Sigmoid colon (tissue), 7 donors: ENCODE results near the gene HCN2. TPM values are rescaled to one million over a fixed set of nuclear protein-coding genes. Genes with fewer than 3 reads are reported as not detected.

Experiments used
- DNase-seq: peaks from one replicate; pipeline ENCODE4 v3.0.0-alpha.2; 2019
- H3K27ac ChIP-seq, 4 donors: fragments of 200-600 bp; sonication (generic); one replicate each; pipeline ENCODE4 v1.5.1; 2016 to 2019; ENCODE audit warnings: mild to moderate bottlenecking in 1 of 4
- H3K27me3 ChIP-seq, 3 donors: fragments of 200-600 bp; sonication (generic); one replicate each; pipeline ENCODE4 v1.5.1; 2019; ENCODE audit warnings: mild to moderate bottlenecking in 1 of 3
- H3K36me3 ChIP-seq, 4 donors: fragments of 200-600 bp; sonication (generic); one replicate each; pipeline ENCODE4 v1.5.1; 2016 to 2019
- H3K4me1 ChIP-seq, 4 donors: fragments of 200-600 bp; sonication (generic); one replicate each; pipeline ENCODE4 v1.5.1; 2017 to 2019
- H3K4me3 ChIP-seq, 4 donors: fragments of 200-600 bp; sonication (generic); one replicate each; pipeline ENCODE4 v1.5.1; 2017 to 2019; ENCODE audit warnings: mild to moderate bottlenecking in 2 of 4, moderate library complexity in 1 of 4
- H3K9me3 ChIP-seq, 4 donors: fragments of 200-600 bp in 3 of 4; sonication (generic) in 3 of 4; one replicate each; pipeline versions ENCODE4 v1.5.1 to v1.6.1; 2013 to 2019
- EP300 ChIP-seq, 4 donors: sonication (generic); formaldehyde crosslinking; IDR thresholded peaks; one replicate each; pipeline ENCODE4 v1.6.1; 2017; ENCODE audit warnings: antibody characterized with exemption in 4 of 4
- POLR2A ChIP-seq, 2 donors: fragments of 450-650 bp; IDR thresholded peaks; one replicate each; pipeline ENCODE4 v1.6.1; 2016; ENCODE audit warnings: antibody characterized with exemption in 2 of 2, mild to moderate bottlenecking in 2 of 2, moderate library complexity in 2 of 2
- POLR2AphosphoS5 ChIP-seq, 4 donors: sonication (generic); formaldehyde crosslinking; IDR thresholded peaks; one replicate each; pipeline ENCODE4 v1.6.1; 2017; ENCODE audit warnings: antibody characterized with exemption in 4 of 4
- WGBS, 2 donors: extraction: QIAGEN DNeasy Blood & Tissue Kit; methylation state at CpG; one replicate each; pipeline ENCODE4 v1.1.7; 2013; 5-methylcytosine and 5-hydroxymethylcytosine counted together
- intact Hi-C: fragments of 100-400 bp; cut with DNase I; formaldehyde crosslinking; loops from one replicate; pipeline ENCODE4 v1.15.1; 2023
- polyA plus RNA-seq, 3 donors: library from polyadenylated mRNA; stranded (reverse); fragments of 200-250 nt; gene quantifications; one replicate each; pipeline ENCODE4 v1.2.3, GENCODE V29; 2013
- total RNA-seq, 4 donors: library from RNA; depleted of rRNA; stranded (reverse); fragments of >200 nt; gene quantifications; one replicate each; pipeline ENCODE4 v1.1.0, GENCODE V29; 2016
- TF ChIP-seq, protein P1 (sequence below), 4 experiments: fragments of 450-650 bp in 3 of 4; fragments of 200-600 bp in 1 of 4; IDR thresholded peaks; one replicate each; pipeline ENCODE4 v1.5.1; 2016 to 2019; ENCODE audit warnings: antibody characterized with exemption in 4 of 4, mild to moderate bottlenecking in 3 of 4, moderate library complexity in 2 of 4
- donor health status: healthy with polysubstance abuse.
- donor health status: Bipolar disorder and iron deficiency.
- donor health status: healthy.

Gene HCN2
- total and polyA plus RNA-seq, 7 donors = 0.23 to 0.55 (median 0.39) TPM; not detected in 2

DNA sequence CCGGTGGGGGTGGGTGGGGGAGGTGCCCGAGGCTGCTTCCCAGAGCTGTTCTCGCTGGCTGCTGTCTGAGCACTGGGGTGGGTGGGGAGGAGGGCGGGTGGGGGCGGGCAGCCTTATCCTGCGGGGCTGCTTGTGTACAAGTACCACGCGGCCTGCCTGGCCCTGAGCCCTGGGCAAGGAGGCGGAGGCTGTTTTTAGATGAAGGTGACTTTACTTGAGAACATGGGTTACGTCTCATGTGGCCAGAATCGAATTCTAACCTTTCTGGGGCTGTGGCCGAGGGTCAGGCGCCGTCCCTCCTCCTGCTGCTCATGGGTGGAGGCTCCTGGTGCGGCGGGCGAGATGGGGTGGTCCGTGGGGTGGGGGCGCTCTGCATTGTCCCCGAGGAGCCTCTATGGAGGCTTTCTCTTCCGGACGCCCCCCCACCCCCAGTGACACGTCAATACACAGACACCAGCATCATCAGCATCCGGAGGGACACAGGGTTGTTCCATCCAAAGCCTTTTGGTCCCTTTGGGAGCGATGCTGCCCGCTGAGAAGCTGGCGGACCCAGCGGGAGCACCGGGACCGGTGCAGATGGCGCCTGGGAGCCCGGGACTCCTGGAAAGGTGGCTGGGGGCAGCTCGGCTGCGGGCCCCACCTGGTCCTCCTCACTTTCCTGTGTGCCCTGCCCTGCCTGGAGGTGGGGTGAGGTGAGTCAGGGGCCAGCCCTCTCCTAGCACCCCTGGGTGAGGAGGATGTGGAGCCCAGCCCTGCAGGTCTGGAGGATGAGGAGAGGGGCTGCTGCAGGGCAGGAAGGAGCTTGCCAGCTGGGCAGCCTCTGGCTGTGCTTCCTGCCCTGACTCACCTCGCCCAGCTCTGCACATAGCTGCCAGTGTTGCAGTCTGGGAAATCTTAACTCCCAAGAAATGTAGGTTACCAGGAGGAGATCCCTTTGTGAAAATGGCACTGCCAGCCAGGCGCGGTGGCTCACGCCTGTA lies 13.9 kb upstream of the HCN2 start:
- Histone ChIP-seq H3K27me3 (no peaks in the 10 kb centered on the region), H3K4me1 (peaks cover 0 to 59% (median 54%) of the 10 kb centered on the region in 4 donors), H3K27ac (peak overlapping the region; percentile 55 to 98 (median 97)), H3K36me3 (peaks cover 13 to 31% (median 18%) of the 10 kb centered on the region in 4 donors), H3K9me3 (no peaks in the 10 kb centered on the region), H3K4me3 (peak overlapping the region; percentile 33 to 100 (median 72))
- intact Hi-C loops = loop anchor here (5.0 to 10.0 kb wide), 2 partner anchors 56 to 689 kb away; partner anchors contain the start of genes CIRBP and POLRMT
- TF ChIP-seq POLR2AphosphoS5 (IDR thresholded peaks at IDR 0.05) = peak in 1 of 4 donors; percentile 10
- TF ChIP-seq EP300 (IDR thresholded peaks at IDR 0.05) = no peak
- 60 to 74% methylated on average over 38 of the region's 38 CpGs for WGBS, 2 donors
- peak; percentile 87 for DNase-seq

DNA sequence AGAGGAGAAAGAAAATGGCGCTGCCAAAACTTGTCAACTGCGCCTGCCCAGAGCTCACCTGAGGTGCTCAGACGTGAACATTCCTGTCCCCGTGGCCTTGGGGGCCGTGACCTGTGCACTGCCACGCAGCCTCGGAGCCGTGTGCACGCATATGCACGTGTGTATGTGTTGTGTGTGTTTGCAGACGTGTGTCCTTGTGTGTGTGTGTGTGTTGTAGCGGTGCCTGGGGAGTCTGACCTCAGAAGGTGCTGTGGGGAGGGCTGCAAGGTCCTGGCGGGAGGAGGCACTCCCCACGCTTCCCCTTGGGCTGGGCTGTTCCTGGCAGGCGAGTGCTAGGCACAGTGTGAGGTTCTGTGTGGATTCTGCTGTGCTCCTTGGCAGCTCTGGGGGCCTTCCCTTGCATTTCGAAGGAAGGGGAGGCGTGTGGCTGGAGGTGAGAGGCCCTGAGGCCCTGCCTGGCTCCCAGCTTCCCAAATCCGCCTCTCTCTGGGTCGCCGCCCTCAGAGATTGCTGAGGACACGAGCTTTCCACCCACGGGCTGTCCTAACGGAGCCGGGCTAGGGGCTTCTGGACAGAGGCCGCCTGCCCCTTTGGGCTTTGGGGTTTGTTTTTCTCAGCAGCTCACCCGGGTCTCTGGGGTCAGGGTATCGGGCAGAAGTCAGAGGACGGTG lies 12.8 kb upstream of the HCN2 start:
- intact Hi-C loops = loop anchor here (5.0 to 10.0 kb wide), 2 partner anchors 55 to 688 kb away; partner anchors contain the start of genes CIRBP and POLRMT
- peaks cover 0 to 48% (median 45%) of the 10 kb centered on the region in 4 donors for H3K4me1 ChIP-seq

DNA sequence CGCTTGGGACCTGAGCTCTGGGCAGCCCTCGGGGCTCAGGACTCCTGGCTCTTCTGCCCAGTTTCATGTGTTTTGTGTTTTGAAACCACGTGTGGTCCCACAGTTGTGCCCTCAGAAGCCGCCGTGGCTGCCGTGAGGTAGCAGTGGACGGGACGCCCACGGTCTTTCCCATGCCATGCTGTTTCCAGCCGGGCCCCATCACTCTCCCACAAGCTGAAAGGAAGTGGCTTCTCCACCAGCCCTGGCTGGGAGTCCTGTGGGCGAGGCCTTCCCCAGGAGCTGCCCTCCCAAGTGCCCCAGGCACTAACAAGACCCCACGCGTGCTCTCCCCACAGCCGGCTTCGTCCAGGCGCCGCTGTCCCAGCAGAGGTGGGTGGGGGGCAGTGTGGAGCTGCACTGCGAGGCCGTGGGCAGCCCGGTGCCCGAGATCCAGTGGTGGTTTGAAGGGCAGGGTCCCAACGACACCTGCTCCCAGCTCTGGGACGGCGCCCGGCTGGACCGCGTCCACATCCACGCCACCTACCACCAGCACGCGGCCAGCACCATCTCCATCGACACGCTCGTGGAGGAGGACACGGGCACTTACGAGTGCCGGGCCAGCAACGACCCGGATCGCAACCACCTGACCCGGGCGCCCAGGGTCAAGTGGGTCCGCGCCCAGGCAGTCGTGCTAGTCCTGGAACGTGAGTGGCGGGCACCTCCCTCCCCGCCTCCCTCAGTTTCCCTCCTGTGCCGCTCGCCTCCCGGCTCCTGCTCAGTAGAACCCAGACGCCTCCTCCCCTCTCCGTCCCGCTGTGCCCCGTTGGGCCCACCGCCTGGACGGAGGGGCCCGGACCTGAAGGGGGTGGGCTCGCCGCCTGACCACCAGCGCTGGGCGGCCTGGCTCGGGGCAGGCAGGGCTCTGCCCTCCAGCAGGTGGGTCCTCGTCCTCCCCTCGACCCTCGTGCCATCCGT lies 12.0 kb upstream of the HCN2 start:
- 92% methylated on average over 66 of the region's 66 CpGs for WGBS, 2 donors
- no peaks in the 10 kb centered on the region for H3K9me3 ChIP-seq

More for the DNA sequence above, 12.8 kb upstream of the HCN2 start:
- no peak for DNase-seq
- peaks cover 21 to 42% (median 28%) of the 10 kb centered on the region in 4 donors for H3K36me3 ChIP-seq
- H3K27ac ChIP-seq = peak overlapping the region in 2 of 4 donors; percentile 97 to 98
- TF ChIP-seq, protein P1, sequence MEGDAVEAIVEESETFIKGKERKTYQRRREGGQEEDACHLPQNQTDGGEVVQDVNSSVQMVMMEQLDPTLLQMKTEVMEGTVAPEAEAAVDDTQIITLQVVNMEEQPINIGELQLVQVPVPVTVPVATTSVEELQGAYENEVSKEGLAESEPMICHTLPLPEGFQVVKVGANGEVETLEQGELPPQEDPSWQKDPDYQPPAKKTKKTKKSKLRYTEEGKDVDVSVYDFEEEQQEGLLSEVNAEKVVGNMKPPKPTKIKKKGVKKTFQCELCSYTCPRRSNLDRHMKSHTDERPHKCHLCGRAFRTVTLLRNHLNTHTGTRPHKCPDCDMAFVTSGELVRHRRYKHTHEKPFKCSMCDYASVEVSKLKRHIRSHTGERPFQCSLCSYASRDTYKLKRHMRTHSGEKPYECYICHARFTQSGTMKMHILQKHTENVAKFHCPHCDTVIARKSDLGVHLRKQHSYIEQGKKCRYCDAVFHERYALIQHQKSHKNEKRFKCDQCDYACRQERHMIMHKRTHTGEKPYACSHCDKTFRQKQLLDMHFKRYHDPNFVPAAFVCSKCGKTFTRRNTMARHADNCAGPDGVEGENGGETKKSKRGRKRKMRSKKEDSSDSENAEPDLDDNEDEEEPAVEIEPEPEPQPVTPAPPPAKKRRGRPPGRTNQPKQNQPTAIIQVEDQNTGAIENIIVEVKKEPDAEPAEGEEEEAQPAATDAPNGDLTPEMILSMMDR (IDR thresholded peaks at IDR 0.05) = no peak
- TF ChIP-seq POLR2AphosphoS5 (IDR thresholded peaks at IDR 0.05) = no peak
- TF ChIP-seq EP300 (IDR thresholded peaks at IDR 0.05) = no peak
- TF ChIP-seq POLR2A (IDR thresholded peaks at IDR 0.05) = no peak
- 86 to 90% methylated on average over 28 of the region's 28 CpGs for WGBS, 2 donors
- H3K9me3 ChIP-seq = no peaks in the 10 kb centered on the region
- H3K27me3 ChIP-seq = no peaks in the 10 kb centered on the region
- no peak overlapping the region for H3K4me3 ChIP-seq

DNA sequence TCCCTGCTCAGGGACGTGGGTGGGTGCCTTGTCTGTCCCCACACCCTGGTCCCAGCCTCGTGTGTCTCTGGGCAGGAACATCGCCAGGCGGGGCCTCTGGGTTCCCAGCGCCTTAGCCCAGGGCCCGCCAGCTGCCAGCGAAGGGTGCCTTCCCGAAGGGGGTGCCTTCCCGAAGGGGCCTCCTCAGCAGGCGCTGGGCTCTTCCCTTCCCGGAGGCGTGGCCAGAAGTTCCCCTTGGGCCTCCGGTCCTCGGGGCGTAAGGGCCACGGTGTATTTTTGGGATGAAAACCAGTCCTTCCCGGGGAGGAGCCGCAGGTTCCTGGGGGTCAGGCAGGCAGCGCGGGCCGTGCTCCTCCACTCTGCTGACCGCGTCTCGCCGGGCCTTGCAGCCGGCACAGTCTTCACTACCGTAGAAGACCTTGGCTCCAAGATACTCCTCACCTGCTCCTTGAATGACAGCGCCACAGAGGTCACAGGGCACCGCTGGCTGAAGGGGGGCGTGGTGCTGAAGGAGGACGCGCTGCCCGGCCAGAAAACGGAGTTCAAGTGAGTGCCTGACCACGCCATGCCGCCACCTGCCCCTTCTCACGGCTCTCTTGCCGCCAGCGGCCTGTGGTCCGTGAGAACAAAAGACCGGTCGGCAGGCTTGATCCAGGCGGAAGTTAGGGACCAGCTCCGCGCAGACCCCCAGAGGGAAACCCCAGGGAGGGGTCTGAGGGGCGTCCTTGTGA lies 10.4 kb upstream of the HCN2 start:
- Histone ChIP-seq H3K27ac (no peak overlapping the region), H3K4me3 (no peak overlapping the region), H3K4me1 (peaks cover 0 to 40% (median 39%) of the 10 kb centered on the region in 4 donors), H3K36me3 (peaks cover 32 to 61% (median 44%) of the 10 kb centered on the region in 4 donors), H3K27me3 (peaks cover 0 to 6% (median 0%) of the 10 kb centered on the region in 3 donors), H3K9me3 (no peaks in the 10 kb centered on the region)
- TF ChIP-seq, protein P1 (IDR thresholded peaks at IDR 0.05) = no peak
- intact Hi-C loops = loop anchor here (5.0 to 10.0 kb wide), 2 partner anchors 53 to 686 kb away; partner anchors contain the start of genes CIRBP and POLRMT
- 84 to 94% methylated on average over 46 of the region's 46 CpGs for WGBS, 2 donors
- DNase-seq = no peak

More for the DNA sequence above, 12.0 kb upstream of the HCN2 start:
- peak overlapping the region in 1 of 4 donors; percentile 97 for H3K27ac ChIP-seq
- intact Hi-C loops = loop anchor here (5.0 to 10.0 kb wide), 2 partner anchors 55 to 687 kb away; partner anchors contain the start of genes CIRBP and POLRMT
- no peak for DNase-seq
- H3K4me1 ChIP-seq = peaks cover 0 to 46% (median 45%) of the 10 kb centered on the region in 4 donors
- H3K27me3 ChIP-seq = no peaks in the 10 kb centered on the region
- no peak overlapping the region for H3K4me3 ChIP-seq
- peaks cover 30 to 50% (median 36%) of the 10 kb centered on the region in 4 donors for H3K36me3 ChIP-seq
- TF ChIP-seq POLR2A (IDR thresholded peaks at IDR 0.05) = no peak
- TF ChIP-seq EP300 (IDR thresholded peaks at IDR 0.05) = no peak
- no peak for TF ChIP-seq POLR2AphosphoS5 (IDR thresholded peaks at IDR 0.05)
- TF ChIP-seq, protein P1 (IDR thresholded peaks at IDR 0.05) = no peak
